HepG2 (cell line): Measurements from ENCODE around the gene ARVCF. TPM values are rescaled to one million over a fixed set of nuclear protein-coding genes. Genes with fewer than 3 reads are reported as not detected.
A peak's percentile ranks its signal among the peaks of the same experiment; 100 is the strongest.

ENCODE experiments used
- ATAC-seq: fragments of 200-7000 bp; cut with Tn5 transposase; 3 replicates; pipeline ENCODE4 v1.9.1; 2020; ENCODE audit warnings: mild to moderate bottlenecking, moderate library complexity
- BruUV-seq: library from RNA; stranded (reverse); fragments of 400-500 nt; replicated peaks from 2 replicates; lab custom pipeline; 2021; lab: Mats Ljungman, UMichigan
- CTCF ChIA-PET: fragments of 300-600 bp; formaldehyde crosslinking; extraction: SDS; loops from one replicate; lab custom pipeline; 2021; ENCODE audit warnings: low total read pairs, inconsistent platforms, low intra/inter-chr PET ratio; lab: Yijun Ruan, JAX
- POLR2A ChIA-PET: fragments of 350-600 bp; sonication (Branson Sonifier 250); formaldehyde crosslinking; loops from one replicate; lab custom pipeline; 2020; ENCODE audit warnings: antibody characterized with exemption, inconsistent platforms; lab: Yijun Ruan, JAX
- DNase-seq: peaks from one replicate; pipeline ENCODE4 v3.0.0-alpha.2; 2015; ENCODE audit warnings: low spot score
- FAIRE-seq: peaks from 3 replicates; lab custom pipeline; 2011; peaks lifted over from hg19 to GRCh38; lab: Jason Lieb, UNC
- H2AFZ ChIP-seq: one replicate; pipeline ENCODE4 v1.6.1; 2011; ENCODE audit warnings: low read length, inconsistent platforms
- H3K27ac ChIP-seq: fragments of 300-600 bp; 3 replicates; pipeline ENCODE4 v1.8.0; 2011; ENCODE audit warnings: mixed run types, mild to moderate bottlenecking, mixed read lengths, low read length, inconsistent platforms; ENCODE audit not compliant: insufficient read depth; ENCODE audit errors: extremely low read length
- H3K27me3 ChIP-seq, 2 experiments: fragments of 200-600 bp in 1 of 2; 2 replicates in 1 of 2; 3 replicates in 1 of 2; pipeline versions ENCODE4 v1.6.0 to v1.8.0; 2011; ENCODE audit warnings: low read length in 2 of 2, mild to moderate bottlenecking in 2 of 2, moderate library complexity in 2 of 2, inconsistent platforms in 1 of 2; ENCODE audit not compliant: insufficient read depth in 2 of 2, control insufficient read depth in 1 of 2
- H3K36me3 ChIP-seq, 2 experiments: fragments of 200-600 bp in 1 of 2; replicated peaks in 1 of 2; 2 replicates in 1 of 2; 3 replicates in 1 of 2; pipeline versions ENCODE4 v1.5.1 to v1.8.0; 2011; ENCODE audit warnings: low read length in 2 of 2, inconsistent platforms in 1 of 2; ENCODE audit not compliant: insufficient read depth in 2 of 2, control insufficient read depth in 1 of 2
- H3K4me1 ChIP-seq: 2 replicates; pipeline ENCODE4 v1.5.1; 2012; ENCODE audit warnings: low read length, inconsistent platforms; ENCODE audit not compliant: insufficient read depth
- H3K4me2 ChIP-seq: 2 replicates; pipeline ENCODE4 v1.6.0; 2011; ENCODE audit warnings: low read depth, low read length, inconsistent platforms
- H3K4me3 ChIP-seq, 3 experiments: fragments of 200-600 bp in 1 of 3; sonication (generic), shearing (Covaris generic) in 1 of 3; replicated peaks in 1 of 3; 2 replicates each; pipeline ENCODE4 v1.5.1; 2011 to 2016; ENCODE audit warnings: low read length in 3 of 3, inconsistent platforms in 2 of 3, low read depth in 2 of 3, mild to moderate bottlenecking in 2 of 3, control low read depth in 1 of 3, mixed read lengths in 1 of 3; ENCODE audit not compliant: insufficient read depth in 1 of 3
- H3K79me2 ChIP-seq: one replicate; pipeline ENCODE4 v1.6.1; 2011; ENCODE audit warnings: low read length, inconsistent platforms; ENCODE audit not compliant: insufficient read depth
- H3K9ac ChIP-seq: 2 replicates; pipeline ENCODE4 v1.6.0; 2011; ENCODE audit warnings: mild to moderate bottlenecking, low read depth, low read length, inconsistent platforms; ENCODE audit not compliant: insufficient read depth
- H3K9me3 ChIP-seq: 2 replicates; pipeline ENCODE4 v1.5.1; 2012; ENCODE audit warnings: mild to moderate bottlenecking, low read length
- H4K20me1 ChIP-seq: 2 replicates; pipeline ENCODE4 v1.6.0; 2011; ENCODE audit warnings: inconsistent platforms, mild to moderate bottlenecking, low read length, moderate library complexity; ENCODE audit not compliant: insufficient read depth
- ATF3 ChIP-seq: sonication (generic); formaldehyde crosslinking; IDR thresholded peaks from 2 replicates; pipeline ENCODE4 v1.4.0; 2020; ENCODE audit warnings: missing genetic modification reagents
- BCL6 ChIP-seq: IDR thresholded peaks from 2 replicates; pipeline ENCODE4 v1.6.1; 2016; ENCODE audit warnings: missing genetic modification reagents, missing compliant biosample characterization
- CEBPB ChIP-seq: IDR thresholded peaks from 2 replicates; pipeline ENCODE4 v1.6.1; 2011; ENCODE audit warnings: low read depth, low read length, improper control_type of control experiment, borderline replicate concordance
- IRF1 ChIP-seq: sonication (generic); formaldehyde crosslinking; IDR thresholded peaks from 2 replicates; pipeline ENCODE4 v1.4.0; 2020; ENCODE audit warnings: low read depth, mild to moderate bottlenecking, missing genetic modification reagents
- JUN ChIP-seq: sonication (generic); formaldehyde crosslinking; IDR thresholded peaks from 2 replicates; pipeline ENCODE4 v1.4.0; 2020; ENCODE audit warnings: mild to moderate bottlenecking, missing genetic modification reagents
- MXI1 ChIP-seq: IDR thresholded peaks from 3 replicates; pipeline ENCODE4 v1.6.1; 2012; ENCODE audit warnings: low read depth, low read length, inconsistent platforms, borderline replicate concordance
- SOX5 ChIP-seq: IDR thresholded peaks from 2 replicates; pipeline ENCODE4 v1.6.1; 2016; ENCODE audit warnings: borderline replicate concordance
- ZBTB2 ChIP-seq: sonication (generic); formaldehyde crosslinking; IDR thresholded peaks from 2 replicates; pipeline ENCODE4 v1.8.0; 2022; ENCODE audit warnings: low read depth, missing genetic modification reagents
- ZFP36L1 ChIP-seq: sonication (generic); formaldehyde crosslinking; IDR thresholded peaks from 2 replicates; pipeline ENCODE4 v1.8.0; 2022; ENCODE audit warnings: mild to moderate bottlenecking, missing genetic modification reagents, moderate library complexity
- ZNF503 ChIP-seq: sonication (generic); formaldehyde crosslinking; IDR thresholded peaks from 2 replicates; pipeline ENCODE4 v1.4.0; 2020; ENCODE audit warnings: missing genetic modification reagents
- ZNF567 ChIP-seq: sonication (generic); formaldehyde crosslinking; IDR thresholded peaks from 2 replicates; pipeline ENCODE4 v1.8.1; 2023; ENCODE audit warnings: mild to moderate bottlenecking, missing genetic modification reagents, borderline replicate concordance
- ZNF687 ChIP-seq: sonication (generic); formaldehyde crosslinking; IDR thresholded peaks from 2 replicates; pipeline ENCODE4 v1.5.1; 2020; ENCODE audit warnings: mild to moderate bottlenecking, missing genetic modification reagents, moderate library complexity
- ZNF709 ChIP-seq: sonication (generic); formaldehyde crosslinking; IDR thresholded peaks from 2 replicates; pipeline ENCODE4 v1.5.0; 2020; ENCODE audit warnings: mild to moderate bottlenecking, missing genetic modification reagents
- ZNF878 ChIP-seq: sonication (generic); formaldehyde crosslinking; IDR thresholded peaks from 2 replicates; pipeline ENCODE4 v1.8.1; 2023; ENCODE audit warnings: mild to moderate bottlenecking, missing genetic modification reagents, moderate library complexity
- WGBS: methylation state at CpG from one replicate; pipeline ENCODE4 v1.1.6; 2017; ENCODE audit warnings: low lambda C conversion rate; 5-methylcytosine and 5-hydroxymethylcytosine counted together
- in situ Hi-C: cut with HindIII; loops from 2 replicates; pipeline ENCODE4 v1.10.0; 2017; ENCODE audit warnings: low pct_unique_long_range_greater_than_20kb; ENCODE audit not compliant: extremely low pct_ligation_motif_present
- intact Hi-C: fragments of 100-400 bp; cut with micrococcal nuclease; formaldehyde crosslinking; loops from one replicate; pipeline ENCODE4 v1.10.0; 2022; ENCODE audit not compliant: unreplicated experiment
- polyA plus RNA-seq, 8 experiments: library from polyadenylated mRNA; depleted of rRNA in 3 of 8; stranded (reverse) in 7 of 8; unstranded in 1 of 8; fragments of >200 nt; fragmentation: Illumina TruSeq in 4 of 8; extraction: Trizol in 4 of 8; gene quantifications; 2 replicates each; pipeline versions ENCODE4 v1.2.1 to v1.2.3, GENCODE V29; 2011 to 2016; ENCODE audit warnings: low read depth in 4 of 8, missing spikeins in 1 of 8, mixed read lengths in 1 of 8; ENCODE audit not compliant: insufficient read depth in 1 of 8
- total RNA-seq, 5 experiments: library from RNA; depleted of rRNA; stranded (reverse); fragments of >200 nt; fragmentation: Illumina TruSeq; extraction: Trizol; gene quantifications; 2 replicates each; pipeline ENCODE4 v1.2.3, GENCODE V29; 2016; ENCODE audit warnings: low read depth in 1 of 5

The ARVCF gene
- total and polyA plus RNA-seq, 2 of the 13 experiments (the other 11 are each of a cell fraction or from before 2014, with no cell fraction given) = 16.4 to 17.7 TPM

- DNase-seq (no peak), FAIRE-seq (no peak), ATAC-seq (no peak)
- ChIA-PET CTCF (no interaction called here), POLR2A (no interaction called here)
- no peak overlapping the region for H3K9ac ChIP-seq
- no peak overlapping the region for H3K27ac ChIP-seq
- peaks cover under 1 to 9% of the 10 kb centered on the region in 2 experiments; a peak in 2 of 5 replicates for H3K36me3 ChIP-seq
- H3K4me1 ChIP-seq = peaks cover 18% of the 10 kb centered on the region
- in situ Hi-C loops = no loop called here
- H3K4me3 ChIP-seq = no peak overlapping the region
- H3K9me3 ChIP-seq = no peaks in the 10 kb centered on the region
- no peaks in the 10 kb centered on the region for H3K79me2 ChIP-seq
- H4K20me1 ChIP-seq = peaks cover 9% of the 10 kb centered on the region; the same call in 1 of the 2 replicates
- no TSS peak for BruUV-seq
- H3K27me3 ChIP-seq = no peaks in the 10 kb centered on the region
- H3K4me2 ChIP-seq = no peak overlapping the region
- H2AFZ ChIP-seq = no peak overlapping the region
- WGBS = 76% methylated on average over 8 of the region's 19 CpGs
- intact Hi-C loops = no loop called here
- no peak for TF ChIP-seq ZNF878 (CRISPR knock-in tag)
- no peak for TF ChIP-seq CEBPB
- no peak for TF ChIP-seq ZFP36L1 (CRISPR knock-in tag)
- peak; percentile 46; the same call in 1 of the 2 replicates for TF ChIP-seq ATF3 (CRISPR knock-in tag)
- TF ChIP-seq ZBTB2 = no peak
- no peak for TF ChIP-seq ZNF503 (CRISPR knock-in tag)
- TF ChIP-seq SOX5 (CRISPR knock-in tag) = no peak
- TF ChIP-seq ZNF709 (CRISPR knock-in tag) = no peak
- TF ChIP-seq BCL6 (CRISPR knock-in tag) = no peak
- no peak for TF ChIP-seq MXI1
- TF ChIP-seq ZNF687 (CRISPR knock-in tag) = peak; percentile 27; the same call in 1 of the 2 replicates
- TF ChIP-seq IRF1 (CRISPR knock-in tag) = no peak
- TF ChIP-seq JUN (CRISPR knock-in tag) = peak; percentile 17; the same call in 1 of the 2 replicates
- no peak for TF ChIP-seq ZNF567
These were observed 32.3 kb downstream of the ARVCF start for GRCh38 chr22:19984201-19984753.
